LNCaP clone FGC (cell line): ENCODE measurements around the gene ZNF280C.
"Not testable (repeated sequence)": the region's sequence is repeated elsewhere in the genome, so short reads cannot be mapped to it uniquely, and the experiment has no call there.

Experiments used
- DNase-seq: peaks from one replicate; pipeline ENCODE4 v3.0.0-alpha.2; 2011; ENCODE audit warnings: low read depth
- H3K4me3 ChIP-seq: 2 replicates; pipeline ENCODE4 v1.5.1; 2011; ENCODE audit warnings: mild to moderate bottlenecking, low read depth, low read length, control low read depth
- TF ChIP-seq, protein P1 (sequence below): IDR thresholded peaks from 2 replicates; pipeline ENCODE4 v1.5.1; 2012; ENCODE audit warnings: mild to moderate bottlenecking; ENCODE audit not compliant: control insufficient read depth, insufficient read depth; ENCODE audit errors: extremely low read depth

Gene ZNF280C

DNA sequence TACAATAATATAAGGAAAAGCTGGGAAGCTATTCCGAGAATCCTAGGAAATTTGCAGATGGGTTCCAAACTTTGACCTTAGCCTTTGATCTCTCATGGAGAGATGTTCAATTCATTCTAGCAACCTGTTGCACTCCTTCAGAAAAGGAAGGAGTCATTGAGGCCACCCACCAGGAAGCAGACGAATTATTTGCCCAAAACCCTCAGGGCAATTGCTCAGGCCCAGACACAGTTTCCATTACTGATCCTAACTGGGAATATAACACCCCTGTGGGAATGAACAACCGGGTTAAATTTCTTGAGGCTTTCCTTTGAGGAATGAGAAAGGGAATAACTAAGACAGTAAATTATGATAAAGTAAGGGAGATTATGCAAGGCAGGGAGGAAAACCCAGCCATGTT is 13.5 kb upstream of the ZNF280C start:
- TF ChIP-seq, protein P1, sequence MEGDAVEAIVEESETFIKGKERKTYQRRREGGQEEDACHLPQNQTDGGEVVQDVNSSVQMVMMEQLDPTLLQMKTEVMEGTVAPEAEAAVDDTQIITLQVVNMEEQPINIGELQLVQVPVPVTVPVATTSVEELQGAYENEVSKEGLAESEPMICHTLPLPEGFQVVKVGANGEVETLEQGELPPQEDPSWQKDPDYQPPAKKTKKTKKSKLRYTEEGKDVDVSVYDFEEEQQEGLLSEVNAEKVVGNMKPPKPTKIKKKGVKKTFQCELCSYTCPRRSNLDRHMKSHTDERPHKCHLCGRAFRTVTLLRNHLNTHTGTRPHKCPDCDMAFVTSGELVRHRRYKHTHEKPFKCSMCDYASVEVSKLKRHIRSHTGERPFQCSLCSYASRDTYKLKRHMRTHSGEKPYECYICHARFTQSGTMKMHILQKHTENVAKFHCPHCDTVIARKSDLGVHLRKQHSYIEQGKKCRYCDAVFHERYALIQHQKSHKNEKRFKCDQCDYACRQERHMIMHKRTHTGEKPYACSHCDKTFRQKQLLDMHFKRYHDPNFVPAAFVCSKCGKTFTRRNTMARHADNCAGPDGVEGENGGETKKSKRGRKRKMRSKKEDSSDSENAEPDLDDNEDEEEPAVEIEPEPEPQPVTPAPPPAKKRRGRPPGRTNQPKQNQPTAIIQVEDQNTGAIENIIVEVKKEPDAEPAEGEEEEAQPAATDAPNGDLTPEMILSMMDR, result no peak
- no peak for DNase-seq
- no peak overlapping the region for H3K4me3 ChIP-seq

DNA sequence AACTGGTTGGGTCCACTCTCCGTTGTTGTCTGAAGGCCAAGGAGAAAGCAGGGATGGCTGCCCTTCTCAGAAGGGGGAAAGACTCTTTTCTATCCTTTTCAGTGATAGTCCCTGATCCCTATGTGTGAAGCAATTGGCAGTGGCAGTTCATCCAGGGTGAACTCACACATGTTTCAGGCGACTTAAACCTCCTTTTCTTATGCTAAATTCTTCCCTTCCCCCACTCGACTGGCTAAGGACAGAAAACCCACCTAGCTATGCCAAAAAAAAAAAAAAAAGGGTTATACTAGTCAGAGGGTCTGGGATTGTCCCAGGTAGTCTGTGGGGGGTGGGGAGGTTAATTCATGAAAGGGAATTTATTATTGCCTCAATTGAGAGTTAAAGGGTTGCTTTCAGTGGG is 12.2 kb upstream of the ZNF280C start:
- H3K4me3 ChIP-seq, result no peak overlapping the region
- DNase-seq, result no peak
- TF ChIP-seq, protein P1, result no peak

DNA sequence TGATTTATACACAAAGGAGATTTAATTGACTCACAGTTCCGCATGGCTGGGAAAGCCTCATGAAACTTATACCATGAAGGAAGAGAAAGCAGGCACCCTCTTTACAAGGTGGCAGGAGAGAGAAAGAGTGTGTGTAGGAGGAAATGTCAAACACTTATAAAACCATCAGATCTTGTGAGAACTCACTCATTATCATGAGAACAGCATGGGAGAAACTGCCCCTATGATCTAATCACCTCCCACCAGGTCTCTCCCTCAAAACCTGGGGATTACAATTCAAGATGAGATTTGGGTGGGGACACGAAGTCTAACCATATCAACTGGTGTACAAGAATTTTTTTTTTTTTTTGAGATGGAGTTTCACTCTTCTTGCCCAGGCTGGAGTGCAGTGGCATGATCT is 3.6 kb upstream of the ZNF280C start:
- not testable (repeated sequence) for H3K4me3 ChIP-seq, DNase-seq

DNA sequence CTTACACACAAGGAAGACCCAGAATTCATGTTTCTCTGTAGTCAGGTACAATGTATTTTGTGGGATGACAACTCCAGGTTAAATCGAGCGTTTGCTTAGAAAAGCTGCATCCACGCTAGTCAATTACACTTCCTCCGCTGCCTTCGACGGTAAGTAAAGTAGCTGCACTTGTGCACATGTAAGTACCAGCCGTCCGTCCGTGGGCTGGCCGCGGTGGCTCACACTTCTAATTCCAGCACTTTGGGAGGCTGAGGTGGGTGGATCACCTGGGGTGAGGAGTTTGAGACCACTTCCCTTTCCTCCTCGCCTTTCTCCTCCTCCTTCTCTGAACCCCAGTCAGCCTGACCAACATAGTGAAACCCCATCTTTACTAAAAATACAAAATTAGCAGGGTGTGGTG is 692 bp upstream of the ZNF280C start:
- not testable (repeated sequence) for H3K4me3 ChIP-seq, DNase-seq

DNA sequence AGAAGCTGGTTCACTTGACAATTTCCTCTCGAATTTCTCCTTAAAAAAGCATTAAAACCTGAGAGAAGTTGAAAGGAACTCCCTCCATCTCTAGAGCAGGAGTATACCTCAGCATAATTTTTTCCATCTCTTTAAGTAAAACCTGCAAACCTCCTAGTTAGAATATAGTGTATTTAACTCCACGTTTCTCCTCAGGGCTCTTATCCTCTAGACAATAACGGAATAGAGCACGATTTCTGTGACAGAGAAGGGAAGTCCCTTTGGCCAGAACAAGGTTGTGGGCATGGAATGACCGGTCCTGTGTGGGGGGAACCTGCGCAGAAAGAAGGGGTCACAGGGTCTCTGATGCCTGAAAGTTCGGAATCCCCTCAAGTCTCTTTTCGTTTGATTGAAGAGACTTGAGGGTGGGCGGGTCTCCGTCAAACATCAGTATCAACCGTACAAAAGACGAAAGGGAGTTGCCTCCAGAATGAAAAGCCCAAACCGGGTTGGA is 697 bp downstream of the ZNF280C start:
- H3K4me3 ChIP-seq, result peak overlapping the region; percentile 71
- TF ChIP-seq, protein P1, result no peak
- no peak for DNase-seq

DNA sequence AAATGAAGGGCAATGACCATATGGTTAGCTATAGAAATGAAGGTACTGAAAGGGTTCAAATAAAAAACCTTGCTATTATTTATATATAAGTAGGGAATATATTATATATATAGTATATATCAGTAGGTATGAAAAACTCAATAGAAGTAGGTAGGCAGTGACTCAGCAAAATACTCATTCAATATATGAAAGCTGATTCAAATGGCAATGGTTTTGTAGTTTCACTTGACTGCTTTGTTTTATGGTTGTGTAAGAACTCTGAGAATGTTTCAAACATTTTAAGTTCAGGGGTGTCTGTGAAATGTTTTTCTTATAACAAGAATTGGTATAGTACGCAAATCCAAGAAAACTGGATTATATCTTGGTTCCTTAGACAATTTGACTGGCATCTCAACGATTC is 4.1 kb downstream of the ZNF280C start:
- TF ChIP-seq, protein P1, result no peak
- no peak for DNase-seq
- no peak overlapping the region for H3K4me3 ChIP-seq

DNA sequence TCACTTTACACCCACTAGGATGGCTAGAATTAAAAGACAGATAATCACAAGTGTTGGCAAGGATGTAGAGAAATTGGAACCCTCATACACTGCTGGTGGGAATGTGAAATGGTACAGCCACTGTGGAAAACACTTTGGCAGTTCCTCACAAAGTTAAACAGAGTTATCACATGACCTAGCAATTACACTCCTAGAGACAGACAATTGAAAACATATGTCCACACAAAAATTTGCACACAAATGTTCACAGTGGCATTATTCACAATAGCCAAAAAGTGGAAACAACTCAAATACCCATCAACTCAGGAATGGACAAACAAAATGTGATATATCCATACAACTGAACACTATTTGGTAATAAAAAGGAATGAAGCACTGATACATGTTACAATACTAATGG is 5.7 kb downstream of the ZNF280C start:
- TF ChIP-seq, protein P1, result no peak
- no peak for DNase-seq
- H3K4me3 ChIP-seq, result no peak overlapping the region

DNA sequence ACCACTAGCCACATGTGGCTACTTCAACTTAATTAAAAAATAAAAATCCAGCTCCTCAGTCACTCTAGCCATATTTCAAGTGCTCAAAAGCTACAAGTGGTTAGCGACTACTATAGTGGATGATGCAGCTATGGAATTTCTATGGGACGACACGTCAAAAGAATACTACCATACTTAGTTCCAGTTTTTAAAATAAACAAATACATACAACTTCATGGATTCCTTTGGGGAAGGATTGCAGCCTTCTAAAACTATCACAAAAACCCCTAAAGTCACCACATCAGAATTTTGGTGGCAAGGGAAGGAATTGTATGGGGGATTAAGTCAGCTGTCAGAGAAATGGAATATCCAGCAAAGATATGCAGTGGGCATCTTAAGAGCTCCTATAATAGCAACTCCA is 6.5 kb downstream of the ZNF280C start:
- no peak overlapping the region for H3K4me3 ChIP-seq
- TF ChIP-seq, protein P1, result no peak
- no peak for DNase-seq
